Measurements from ENCODE around the gene RASSF10. TPM values are rescaled to one million over a fixed set of nuclear protein-coding genes. Genes with fewer than 3 reads are reported as not detected.

Gene RASSF10
- total and polyA plus RNA-seq, 2 experiments from 2014 or later, result not detected

DNA sequence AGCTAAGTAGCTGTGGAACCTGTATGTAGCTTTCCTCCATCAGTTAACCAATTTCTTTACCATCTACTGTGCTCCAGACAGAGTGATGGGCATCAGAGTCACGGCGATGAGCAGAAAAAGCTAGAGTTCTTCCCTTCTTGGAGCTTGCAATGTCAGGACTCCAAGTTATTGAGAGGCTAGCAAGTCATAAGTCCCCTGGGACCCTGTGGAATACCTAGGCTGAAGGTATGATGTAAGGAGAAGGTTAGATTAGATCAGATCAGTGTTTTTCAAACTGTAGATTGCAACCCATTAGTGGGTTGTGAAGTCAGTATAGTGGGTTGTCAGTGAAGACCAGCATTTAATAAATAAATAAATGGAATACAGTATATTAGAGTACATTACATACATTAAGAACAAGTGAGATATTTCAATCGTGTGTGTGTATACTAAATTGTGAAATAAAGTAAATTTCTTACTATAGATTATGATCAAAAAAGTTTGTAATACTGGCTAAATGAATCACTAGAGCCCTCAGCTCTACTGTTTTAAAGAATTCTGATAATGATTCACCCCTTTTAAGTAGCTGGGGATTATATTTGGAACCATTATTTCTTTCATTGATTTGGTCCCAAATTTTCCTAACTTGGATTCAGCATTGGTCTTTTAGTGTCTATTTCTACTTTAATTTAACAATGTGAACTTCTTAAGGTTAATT lies 52.3 kb downstream of the RASSF10 start:
- Histone ChIP-seq H3K9ac (no peak overlapping the region), H4K20me1 (ENCODE audit: insufficient read depth) (no peaks in the 10 kb centered on the region), H3K4me2 (ENCODE audit: unreplicated experiment) (peak overlapping the region; percentile 23), H3K4me3 (no peak overlapping the region), H3F3A (ENCODE audit: insufficient read depth) (peaks cover 9% of the 10 kb centered on the region; the same call in 1 of the 2 replicates), H3K79me2 (ENCODE audit: insufficient read depth) (no peaks in the 10 kb centered on the region), H3K9me3 (ENCODE audit: low read depth) (no peaks in the 10 kb centered on the region), H3K27me3 (replicated peaks; ENCODE audit: insufficient read depth) (0 out of 2 replicates have a peak, but pooled peaks cover 10% of the 10 kb centered on the region), H3K9me2 (ENCODE audit: insufficient read depth) (no peaks in the 10 kb centered on the region), H3K36me3 (ENCODE audit: low read depth) (no peaks in the 10 kb centered on the region), H3K4me1 (ENCODE audit: insufficient read depth) (peaks cover 14% of the 10 kb centered on the region), H3K27ac (no peak overlapping the region), H2AFZ (no peak overlapping the region)
- 61 to 71% methylated on average over 3 of the region's 3 CpGs for WGBS, 2 experiments (ENCODE audit: low coverage in 1 of 2, low lambda C conversion rate in 2 of 2, missing lambda C conversion rate in 2 of 2)
- TF ChIP-seq EZH2 (IDR thresholded peaks at IDR 0.05; ENCODE audit: insufficient read depth, poor library complexity, severe bottlenecking) (no peak), EZH2phosphoT487 (IDR thresholded peaks at IDR 0.05; ENCODE audit: insufficient read depth, low read depth) (no peak)
- in situ Hi-C loops (cut with MboI), result no loop called here
- peak; percentile 70 for DNase-seq

Data from GM23248 (cell line).